B cell (primary cell): Measurements from ENCODE around the gene CLEC11A. TPM values are rescaled to one million over a fixed set of nuclear protein-coding genes. Genes with fewer than 3 reads are reported as not detected.

ENCODE experiments used
- ATAC-seq: fragments of 200-7000 bp; cut with Tn5 transposase; one replicate; pipeline ENCODE4 v1.10.0; 2021; ENCODE audit warnings: low read depth, mild to moderate bottlenecking, moderate number of reproducible peaks, moderate library complexity
- CTCF ChIA-PET: fragments of 350-600 bp; sonication (Branson Sonifier 250); formaldehyde crosslinking; loops from one replicate; lab custom pipeline; 2021; ENCODE audit warnings: antibody characterized with exemption, inconsistent platforms; lab: Charles Lee
- POLR2A ChIA-PET: fragments of 350-600 bp; sonication (Branson Sonifier 250); formaldehyde crosslinking; loops from one replicate; lab custom pipeline; 2021; ENCODE audit warnings: antibody characterized with exemption; lab: Charles Lee
- DNase-seq: peaks from one replicate; pipeline ENCODE4 v3.0.0; 2013
- H2AFZ ChIP-seq: 2 replicates; pipeline ENCODE4 v1.6.1; 2012; ENCODE audit warnings: mild to moderate bottlenecking, low read depth, low read length; ENCODE audit not compliant: insufficient read depth, poor library complexity, severe bottlenecking
- H3K27ac ChIP-seq, 2 donors: 1 replicate in 1 of 2; 2 replicates in 1 of 2; pipeline ENCODE4 v1.5.1; 2012 to 2013; ENCODE audit warnings: low read length in 2 of 2, mild to moderate bottlenecking in 2 of 2, moderate library complexity in 1 of 2
- H3K27me3 ChIP-seq, 4 experiments: fragments of 200-600 bp in 1 of 4; sonication (generic) in 1 of 4; replicated peaks in 1 of 4; 1 replicate in 2 of 4; 2 replicates in 2 of 4; pipeline versions ENCODE4 v1.6.1 to v1.7.0; 2013 to 2016; ENCODE audit warnings: low read length in 3 of 4, mild to moderate bottlenecking in 2 of 4, mixed read lengths in 1 of 4, moderate library complexity in 1 of 4; ENCODE audit not compliant: insufficient read depth in 4 of 4, control insufficient read depth in 3 of 4; ENCODE audit errors: control extremely low read depth in 1 of 4
- H3K36me3 ChIP-seq, 2 experiments: replicated peaks in 1 of 2; 1 replicate in 1 of 2; 2 replicates in 1 of 2; pipeline versions ENCODE4 v1.6.1 to v1.7.1; 2013; ENCODE audit warnings: low read length in 1 of 2; ENCODE audit not compliant: insufficient read depth in 2 of 2, control insufficient read depth in 1 of 2; ENCODE audit errors: control extremely low read depth in 1 of 2, extremely low read depth in 1 of 2
- H3K4me1 ChIP-seq, 2 donors: fragments of 200-600 bp in 1 of 2; sonication (generic) in 1 of 2; 1 replicate in 1 of 2; 2 replicates in 1 of 2; pipeline versions ENCODE4 v1.5.1 to v1.6.1; 2013 to 2017; ENCODE audit warnings: low read length in 2 of 2; ENCODE audit not compliant: control insufficient read depth in 2 of 2, insufficient read depth in 2 of 2
- H3K4me2 ChIP-seq: replicated peaks from 2 replicates; pipeline ENCODE3; 2012; ENCODE audit warnings: mild to moderate bottlenecking, low read depth, low read length; ENCODE audit not compliant: poor library complexity, severe bottlenecking
- H3K4me3 ChIP-seq, 5 experiments: fragments of 200-600 bp in 1 of 5; sonication (generic) in 1 of 5; 1 replicate in 3 of 5; 2 replicates in 2 of 5; pipeline versions ENCODE4 v1.5.1 to v1.7.0; 2011 to 2016; ENCODE audit warnings: low read length in 4 of 5, mild to moderate bottlenecking in 4 of 5, low read depth in 2 of 5, control low read depth in 1 of 5, moderate library complexity in 1 of 5; ENCODE audit not compliant: insufficient read depth in 1 of 5; ENCODE audit errors: control extremely low read depth in 1 of 5, extremely low read depth in 1 of 5
- H3K79me2 ChIP-seq: fragments of 200-600 bp; sonication (generic); one replicate; pipeline ENCODE4 v1.6.0; 2016; ENCODE audit warnings: low read length; ENCODE audit not compliant: control insufficient read depth, insufficient read depth
- H3K9ac ChIP-seq: fragments of 200-600 bp; sonication (generic); 2 replicates; pipeline ENCODE4 v1.6.1; 2017; ENCODE audit warnings: mild to moderate bottlenecking, low read length, moderate library complexity
- H3K9me3 ChIP-seq, 3 donors: one replicate each; pipeline versions ENCODE4 v1.6.1 to v1.7.1; 2013; ENCODE audit warnings: low read length in 2 of 3; ENCODE audit not compliant: control insufficient read depth in 2 of 3, insufficient read depth in 1 of 3; ENCODE audit errors: control extremely low read depth in 1 of 3
- H4K20me1 ChIP-seq: 2 replicates; pipeline ENCODE4 v1.6.0; 2012; ENCODE audit warnings: mild to moderate bottlenecking, low read length; ENCODE audit not compliant: insufficient read depth, control insufficient read depth, poor library complexity, severe bottlenecking
- H3K27ac Mint-ChIP-seq: one replicate; pipeline ENCODE4 v1.8.0; 2021; ENCODE audit warnings: mixed read lengths
- H3K27me3 Mint-ChIP-seq: one replicate; pipeline ENCODE4 v1.8.0; 2021; ENCODE audit warnings: mixed read lengths
- H3K4me1 Mint-ChIP-seq: one replicate; pipeline ENCODE4 v1.8.0; 2021; ENCODE audit warnings: mixed read lengths
- H3K4me3 Mint-ChIP-seq: one replicate; pipeline ENCODE4 v1.8.0; 2021; ENCODE audit warnings: mixed read lengths
- H3K9me3 Mint-ChIP-seq: one replicate; pipeline ENCODE4 v1.8.0; 2022; ENCODE audit warnings: mixed read lengths; ENCODE audit not compliant: insufficient read depth
- EZH2 ChIP-seq: IDR thresholded peaks from 2 replicates; pipeline ENCODE4 v1.6.1; 2012; ENCODE audit warnings: borderline replicate concordance, low read depth, mild to moderate bottlenecking, moderate library complexity, low read length; ENCODE audit not compliant: insufficient read depth, poor library complexity, severe bottlenecking
- WGBS: methylation state at CpG from one replicate; pipeline ENCODE4 v1.1.5; 2013; ENCODE audit warnings: missing lambda C conversion rate; ENCODE audit not compliant: insufficient coverage; 5-methylcytosine and 5-hydroxymethylcytosine counted together
- intact Hi-C: fragments of 100-400 bp; cut with micrococcal nuclease; formaldehyde crosslinking; loops from one replicate; pipeline ENCODE4 v1.10.0; 2022
- polyA plus RNA-seq: library from polyadenylated mRNA; depleted of rRNA; stranded (reverse); fragments of >200 nt; gene quantifications from 2 replicates; pipeline ENCODE4 v1.2.3, GENCODE V29; 2012
- total RNA-seq, 2 donors: library from RNA; stranded (reverse); fragments of 120-200 nt in 1 of 2; gene quantifications; 1 replicate in 1 of 2; 2 replicates in 1 of 2; pipeline versions ENCODE4 v1.2.3 to v1.2.4, GENCODE V29; 2013 to 2022
- TF ChIP-seq, protein P1 (sequence below): fragments of 200-600 bp; IDR thresholded peaks from one replicate; pipeline ENCODE4 v1.8.0; 2022; ENCODE audit warnings: antibody characterized with exemption, mild to moderate bottlenecking

Gene CLEC11A
- total and polyA plus RNA-seq, 2 donors (not counting 1 experiment from before 2014, with no cell fraction given): 0.52 to 1.6 TPM

DNA sequence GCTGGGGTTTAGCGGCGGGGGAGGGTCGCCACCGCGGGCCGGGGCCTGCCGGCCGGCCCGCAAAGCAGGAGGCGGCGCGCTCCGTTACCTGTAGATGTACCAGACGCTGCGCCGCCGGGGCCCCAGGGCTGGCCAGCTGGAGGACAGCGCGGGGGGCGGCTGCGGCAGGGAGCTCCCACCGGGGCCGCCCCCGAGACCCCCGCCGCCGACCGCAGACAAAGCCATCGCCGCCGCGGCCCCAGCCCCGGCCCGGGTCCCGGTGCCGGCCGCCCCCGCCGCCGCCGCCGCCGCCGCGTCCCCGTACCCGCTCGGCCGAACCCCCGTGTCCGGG, 28.4 kb upstream of the CLEC11A start:
- Mint-ChIP-seq H3K27ac (no peak overlapping the region), H3K4me1 (peaks cover 2% of the 10 kb centered on the region), H3K27me3 (peaks cover 58% of the 10 kb centered on the region), H3K4me3 (no peak overlapping the region), H3K9me3 (no peaks in the 10 kb centered on the region)
- Histone ChIP-seq H4K20me1 (no peaks in the 10 kb centered on the region), H3K9ac (no peak overlapping the region), H2AFZ (no peak overlapping the region), H3K4me2 (no peak overlapping the region), H3K4me1 (peaks cover 0 to 14% of the 10 kb centered on the region in 2 donors), H3K27ac (no peak overlapping the region), H3K9me3 (peaks cover 0 to 19% (median 0%) of the 10 kb centered on the region in 3 donors), H3K79me2 (no peaks in the 10 kb centered on the region), H3K27me3 (peaks cover 0 to 64% (median 25%) of the 10 kb centered on the region in 4 experiments), H3K36me3 (no peaks in the 10 kb centered on the region), H3K4me3 (no peak overlapping the region)
- WGBS: 5% methylated on average over 28 of the region's 51 CpGs
- POLR2A ChIA-PET: interaction anchor here (0.7 kb wide), 1 partner anchor 1587 kb away, joined by 3 read pairs; no protein-coding TSS in a partner anchor
- CTCF ChIA-PET: no interaction called here
- DNase-seq (no peak), ATAC-seq (no peak)
- TF ChIP-seq, protein P1, sequence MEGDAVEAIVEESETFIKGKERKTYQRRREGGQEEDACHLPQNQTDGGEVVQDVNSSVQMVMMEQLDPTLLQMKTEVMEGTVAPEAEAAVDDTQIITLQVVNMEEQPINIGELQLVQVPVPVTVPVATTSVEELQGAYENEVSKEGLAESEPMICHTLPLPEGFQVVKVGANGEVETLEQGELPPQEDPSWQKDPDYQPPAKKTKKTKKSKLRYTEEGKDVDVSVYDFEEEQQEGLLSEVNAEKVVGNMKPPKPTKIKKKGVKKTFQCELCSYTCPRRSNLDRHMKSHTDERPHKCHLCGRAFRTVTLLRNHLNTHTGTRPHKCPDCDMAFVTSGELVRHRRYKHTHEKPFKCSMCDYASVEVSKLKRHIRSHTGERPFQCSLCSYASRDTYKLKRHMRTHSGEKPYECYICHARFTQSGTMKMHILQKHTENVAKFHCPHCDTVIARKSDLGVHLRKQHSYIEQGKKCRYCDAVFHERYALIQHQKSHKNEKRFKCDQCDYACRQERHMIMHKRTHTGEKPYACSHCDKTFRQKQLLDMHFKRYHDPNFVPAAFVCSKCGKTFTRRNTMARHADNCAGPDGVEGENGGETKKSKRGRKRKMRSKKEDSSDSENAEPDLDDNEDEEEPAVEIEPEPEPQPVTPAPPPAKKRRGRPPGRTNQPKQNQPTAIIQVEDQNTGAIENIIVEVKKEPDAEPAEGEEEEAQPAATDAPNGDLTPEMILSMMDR: no peak
- no peak for TF ChIP-seq EZH2
- intact Hi-C loops: no loop called here

DNA sequence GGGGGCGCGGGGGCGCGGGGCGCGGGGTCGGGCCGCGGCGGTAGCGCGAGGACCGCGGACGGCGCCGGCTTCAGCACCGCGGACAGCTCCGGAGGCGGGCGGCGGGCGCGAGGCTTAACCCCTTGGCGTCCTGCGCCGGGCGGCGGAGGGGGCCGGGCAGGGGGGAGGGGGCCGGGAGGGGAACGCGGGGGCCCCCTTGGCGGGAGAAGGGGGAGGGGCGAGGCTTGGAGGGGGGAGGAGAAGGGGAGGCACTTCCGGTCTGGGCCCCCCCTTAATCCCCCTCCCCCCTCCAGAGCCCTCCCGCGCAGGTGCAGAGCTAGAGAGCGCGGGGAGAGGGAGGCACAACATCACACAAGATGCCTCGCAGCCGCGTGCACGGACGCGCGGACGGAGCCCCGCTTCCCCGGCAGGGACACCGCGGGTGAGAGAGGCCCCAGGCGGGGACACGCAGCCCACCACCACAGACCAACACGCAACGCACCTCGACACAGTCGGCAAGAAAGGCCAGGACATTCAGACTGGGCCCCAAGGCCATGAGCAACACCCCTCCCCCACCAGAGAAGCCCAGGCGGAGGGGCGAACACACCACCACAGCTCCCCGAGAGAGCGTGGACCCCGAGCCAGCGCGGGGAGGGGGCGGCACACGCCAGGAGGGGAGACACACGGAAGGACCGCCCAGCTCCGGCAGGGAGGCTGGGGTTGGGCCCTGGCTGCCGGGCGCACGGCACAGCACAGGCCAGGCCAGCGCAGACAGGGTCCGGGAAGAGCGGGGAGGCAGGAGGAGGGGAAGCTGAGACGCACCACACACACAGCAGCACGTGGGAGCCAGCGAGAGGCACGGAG, 27.7 kb upstream of the CLEC11A start:
- ATAC-seq: no peak
- peaks cover 60% of the 10 kb centered on the region for H3K27me3 Mint-ChIP-seq
- TF ChIP-seq EZH2: no peak
- TF ChIP-seq, protein P1: no peak
- no peaks in the 10 kb centered on the region for H3K79me2 ChIP-seq
- intact Hi-C loops: no loop called here
- no peak overlapping the region for H3K4me2 ChIP-seq
- H3K4me3 ChIP-seq: no peak overlapping the region
- WGBS: 10% methylated on average over 38 of the region's 81 CpGs
- H3K27ac ChIP-seq: no peak overlapping the region
- no peak overlapping the region for H2AFZ ChIP-seq
- H3K27me3 ChIP-seq: peaks cover 0 to 64% (median 25%) of the 10 kb centered on the region in 4 experiments
- POLR2A ChIA-PET: interaction anchor here (0.7 kb wide), 1 partner anchor 1586 kb away, joined by 3 read pairs; no protein-coding TSS in a partner anchor
- H3K27ac Mint-ChIP-seq: no peak overlapping the region
- no peaks in the 10 kb centered on the region for H3K9me3 Mint-ChIP-seq
- peaks cover 2% of the 10 kb centered on the region for H3K4me1 Mint-ChIP-seq
- no peak overlapping the region for H3K9ac ChIP-seq
- peaks cover 0 to 14% of the 10 kb centered on the region in 2 donors for H3K4me1 ChIP-seq
- H3K9me3 ChIP-seq: peaks cover 0 to 19% (median 0%) of the 10 kb centered on the region in 3 donors
- no peaks in the 10 kb centered on the region for H4K20me1 ChIP-seq
- no peaks in the 10 kb centered on the region for H3K36me3 ChIP-seq
- DNase-seq: no peak
- CTCF ChIA-PET: no interaction called here
- no peak overlapping the region for H3K4me3 Mint-ChIP-seq
